ENCODE measurements around the gene COL17A1.

Gene COL17A1

DNA sequence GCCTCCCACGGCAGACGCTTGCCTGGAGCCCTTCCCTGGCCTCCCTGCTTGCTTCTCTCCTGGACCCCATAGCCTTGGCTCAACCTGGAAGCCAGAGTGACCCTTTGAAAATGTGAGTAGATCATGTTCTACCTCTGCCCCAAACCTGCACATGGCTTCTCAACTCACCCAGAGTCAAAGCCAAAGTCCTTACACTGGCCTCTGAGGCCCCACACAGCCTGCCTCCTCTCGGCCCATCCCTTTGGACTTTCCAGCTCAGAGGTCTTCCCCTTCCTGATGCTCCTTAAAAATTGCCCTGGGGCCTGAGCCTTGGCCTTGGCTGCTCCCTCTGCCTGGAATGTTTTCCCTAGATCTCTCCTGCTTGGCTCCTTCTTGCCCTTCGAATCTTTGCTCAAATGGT lies 32.5 kb downstream of the COL17A1 start:
- Histone ChIP-seq H3K4me1 (ENCODE audit: control insufficient read depth, insufficient read depth, low read length) (no peaks in the 10 kb centered on the region), H3K27me3 (ENCODE audit: control insufficient read depth in 1 of 2, insufficient read depth in 2 of 2, low read length in 2 of 2) (peaks cover 0 to 2% of the 10 kb centered on the region in 2 donors), H3K36me3 (ENCODE audit: control insufficient read depth in 2 of 2, insufficient read depth in 2 of 2, low read length in 2 of 2) (no peaks in the 10 kb centered on the region), H3K9me3 (ENCODE audit: control insufficient read depth in 2 of 2, low read length in 2 of 2) (no peaks in the 10 kb centered on the region), H3K4me3 (ENCODE audit: low read length in 2 of 2) (no peak overlapping the region), H3K27ac (ENCODE audit: low read length) (no peak overlapping the region), H3K9ac (ENCODE audit: low read length in 2 of 2) (no peak overlapping the region)

DNA sequence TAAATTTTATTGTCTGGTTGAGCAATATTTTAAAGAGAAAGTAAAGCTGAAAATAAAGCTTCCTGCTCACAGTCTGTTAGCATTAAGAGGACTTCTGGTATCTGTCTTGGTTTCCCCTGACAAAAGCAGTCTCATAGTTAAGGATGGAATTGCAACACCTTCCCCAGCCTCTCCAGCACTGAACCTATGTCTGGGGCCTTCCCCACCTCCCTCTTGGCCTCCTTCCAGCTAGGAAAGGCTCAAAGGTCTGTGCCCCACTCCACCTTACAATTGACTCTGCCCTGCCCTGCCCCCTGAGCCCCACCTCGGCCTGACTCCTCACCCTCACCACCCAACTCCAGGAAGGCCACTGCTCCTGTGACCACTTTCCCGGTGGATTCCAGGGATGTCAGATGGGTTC lies 33.2 kb downstream of the COL17A1 start:
- Histone ChIP-seq H3K4me1 (ENCODE audit: control insufficient read depth, insufficient read depth, low read length) (no peaks in the 10 kb centered on the region), H3K36me3 (ENCODE audit: control insufficient read depth in 2 of 2, insufficient read depth in 2 of 2, low read length in 2 of 2) (no peaks in the 10 kb centered on the region), H3K27ac (ENCODE audit: low read length) (no peak overlapping the region), H3K9me3 (ENCODE audit: control insufficient read depth in 2 of 2, low read length in 2 of 2) (no peaks in the 10 kb centered on the region), H3K9ac (ENCODE audit: low read length in 2 of 2) (no peak overlapping the region), H3K27me3 (ENCODE audit: control insufficient read depth in 1 of 2, insufficient read depth in 2 of 2, low read length in 2 of 2) (peaks cover 0 to 2% of the 10 kb centered on the region in 2 donors), H3K4me3 (ENCODE audit: low read length in 2 of 2) (no peak overlapping the region)

DNA sequence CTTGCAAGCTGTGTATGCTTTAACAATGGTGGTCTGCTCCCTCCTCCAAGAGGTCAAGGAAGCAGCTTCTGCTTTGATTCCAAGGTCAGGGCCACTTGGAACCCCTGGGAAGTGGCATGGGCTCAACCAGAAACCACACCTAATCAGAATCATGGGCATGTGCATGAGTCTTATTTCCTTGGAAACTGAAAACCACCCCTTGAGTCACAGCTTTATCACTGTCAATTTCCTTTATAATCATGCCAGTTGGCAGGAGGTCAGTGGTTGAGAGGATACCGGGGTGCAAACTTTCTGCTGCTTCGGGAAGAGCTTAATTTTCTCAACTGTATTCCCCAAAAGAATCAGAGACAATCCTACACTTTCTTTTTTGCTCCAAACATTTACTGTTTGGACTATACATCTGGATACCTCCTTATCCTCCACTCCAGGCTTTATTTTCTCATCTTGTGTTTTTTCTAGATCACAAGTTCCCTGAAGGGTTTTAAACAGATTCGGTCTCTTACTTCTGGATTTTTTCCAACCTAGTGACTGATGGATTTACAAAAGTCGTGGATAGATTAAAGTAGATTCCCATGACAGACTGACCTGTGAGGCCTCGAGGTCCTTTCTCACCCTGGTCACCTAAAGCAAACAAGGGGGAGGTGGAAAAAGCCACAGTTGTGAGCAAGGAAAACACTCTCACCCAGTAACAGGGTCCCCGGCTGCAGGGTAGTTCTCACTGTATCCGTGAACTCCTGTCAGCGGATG lies 36.0 kb downstream of the COL17A1 start:
- H3K36me3 ChIP-seq (ENCODE audit: control insufficient read depth in 2 of 2, insufficient read depth in 2 of 2, low read length in 2 of 2), result no peaks in the 10 kb centered on the region
- H3K27ac ChIP-seq (ENCODE audit: low read length), result no peak overlapping the region
- H3K9me3 ChIP-seq (ENCODE audit: control insufficient read depth in 2 of 2, low read length in 2 of 2), result no peaks in the 10 kb centered on the region
- H3K27me3 ChIP-seq (ENCODE audit: control insufficient read depth in 1 of 2, insufficient read depth in 2 of 2, low read length in 2 of 2), result peaks cover 0 to 2% of the 10 kb centered on the region in 2 donors
- H3K4me1 ChIP-seq (ENCODE audit: control insufficient read depth, insufficient read depth, low read length), result no peaks in the 10 kb centered on the region
- no peak overlapping the region for H3K9ac ChIP-seq (ENCODE audit: low read length in 2 of 2)
- no peak overlapping the region for H3K4me3 ChIP-seq (ENCODE audit: low read length in 2 of 2)

DNA sequence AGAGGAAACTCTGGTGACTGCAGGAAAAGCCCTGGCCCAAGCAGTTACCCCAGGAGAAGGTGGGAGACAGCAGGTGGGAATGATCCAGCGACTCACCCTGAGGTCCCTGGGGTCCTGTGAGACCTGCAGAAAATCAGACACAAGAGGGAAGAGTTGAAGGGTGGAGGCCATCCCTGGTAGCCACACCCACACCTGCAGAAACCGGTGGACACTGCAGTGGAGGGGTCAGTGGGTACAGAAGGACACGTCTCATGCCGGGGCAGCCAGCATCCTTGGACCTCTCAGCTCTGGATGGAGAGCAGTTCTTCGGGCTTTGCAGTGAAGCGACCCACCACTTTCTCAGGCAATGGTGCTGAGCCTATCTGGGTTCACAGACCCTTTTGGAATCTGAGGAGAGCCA lies 39.0 kb downstream of the COL17A1 start:
- Histone ChIP-seq H3K27ac (ENCODE audit: low read length) (no peak overlapping the region), H3K4me1 (ENCODE audit: control insufficient read depth, insufficient read depth, low read length) (no peaks in the 10 kb centered on the region), H3K9ac (ENCODE audit: low read length in 2 of 2) (no peak overlapping the region), H3K27me3 (ENCODE audit: control insufficient read depth in 1 of 2, insufficient read depth in 2 of 2, low read length in 2 of 2) (peaks cover 0 to 2% of the 10 kb centered on the region in 2 donors), H3K36me3 (ENCODE audit: control insufficient read depth in 2 of 2, insufficient read depth in 2 of 2, low read length in 2 of 2) (no peaks in the 10 kb centered on the region), H3K4me3 (ENCODE audit: low read length in 2 of 2) (no peak overlapping the region), H3K9me3 (ENCODE audit: control insufficient read depth in 2 of 2, low read length in 2 of 2) (no peaks in the 10 kb centered on the region)

DNA sequence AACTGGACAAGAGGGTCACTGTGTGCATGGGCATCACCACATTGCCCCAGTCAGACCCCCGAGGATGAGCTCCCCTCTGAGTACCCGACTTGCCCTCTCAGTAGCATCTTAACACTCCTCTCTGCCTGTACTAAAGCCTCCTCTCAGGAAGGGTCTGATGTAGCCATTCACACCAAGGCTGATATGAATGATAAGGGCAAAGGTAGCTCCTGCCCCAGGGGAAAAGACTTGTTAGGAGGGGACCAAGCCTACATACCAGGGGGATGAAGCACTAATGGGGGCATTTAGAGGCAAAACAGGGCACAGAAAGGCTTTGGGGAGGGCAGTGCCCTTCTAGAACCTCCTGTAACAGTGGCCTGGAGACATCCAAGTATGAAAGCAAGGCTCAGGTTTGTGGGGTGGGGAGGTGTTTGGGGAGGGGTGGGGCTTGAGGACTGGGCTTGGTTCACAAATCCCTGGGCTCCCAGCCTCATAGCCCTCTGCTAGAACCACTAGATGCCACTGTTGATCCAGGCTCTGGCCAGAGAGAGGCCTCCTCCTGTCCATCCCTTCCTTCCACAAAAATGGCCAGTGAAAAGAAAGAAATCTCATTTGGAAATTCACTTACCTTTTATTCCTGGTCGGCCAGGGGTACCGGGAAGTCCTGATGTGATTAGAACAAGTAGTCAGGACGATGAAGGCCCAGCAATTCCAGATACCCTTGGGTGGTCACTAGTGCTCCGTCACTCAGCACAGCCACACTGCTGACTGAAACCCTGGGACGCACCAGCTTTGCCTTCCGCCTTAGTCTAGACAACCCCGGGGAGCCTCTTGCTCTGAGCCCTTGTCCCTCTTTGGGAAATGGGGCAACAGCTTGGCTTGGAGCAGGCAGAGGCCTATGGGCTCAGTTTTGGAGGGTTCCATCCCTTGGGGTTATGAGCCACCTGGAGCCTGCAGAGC lies 40.3 kb downstream of the COL17A1 start:
- H3K4me1 ChIP-seq (ENCODE audit: control insufficient read depth, insufficient read depth, low read length), result no peaks in the 10 kb centered on the region
- no peaks in the 10 kb centered on the region for H3K9me3 ChIP-seq (ENCODE audit: control insufficient read depth in 2 of 2, low read length in 2 of 2)
- no peak overlapping the region for H3K9ac ChIP-seq (ENCODE audit: low read length in 2 of 2)
- H3K4me3 ChIP-seq (ENCODE audit: low read length in 2 of 2), result no peak overlapping the region
- H3K27ac ChIP-seq (ENCODE audit: low read length), result no peak overlapping the region
- no peaks in the 10 kb centered on the region for H3K36me3 ChIP-seq (ENCODE audit: control insufficient read depth in 2 of 2, insufficient read depth in 2 of 2, low read length in 2 of 2)
- H3K27me3 ChIP-seq (ENCODE audit: control insufficient read depth in 1 of 2, insufficient read depth in 2 of 2, low read length in 2 of 2), result peaks cover 0 to 2% of the 10 kb centered on the region in 2 donors

DNA sequence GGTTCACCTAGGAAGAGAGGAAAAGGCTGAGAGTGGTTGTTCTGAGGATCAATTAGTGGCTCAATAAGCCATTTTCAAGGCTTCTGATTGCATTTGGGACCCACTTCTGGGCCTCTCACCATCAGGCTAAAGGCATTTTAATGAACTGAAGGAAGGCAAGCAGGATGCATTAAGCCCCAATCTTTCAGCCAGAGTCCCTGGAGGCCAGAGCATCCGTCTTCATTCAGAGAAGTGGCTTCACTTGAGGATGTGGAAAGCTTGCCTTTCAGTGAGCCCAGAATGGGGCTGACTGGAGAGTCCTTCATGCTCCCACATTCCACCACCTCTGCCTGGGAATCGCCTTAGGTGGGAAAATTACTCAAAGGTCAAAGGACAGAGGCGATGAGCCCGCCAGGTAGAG lies 41.8 kb downstream of the COL17A1 start:
- Histone ChIP-seq H3K4me3 (ENCODE audit: low read length in 2 of 2) (no peak overlapping the region), H3K27ac (ENCODE audit: low read length) (no peak overlapping the region), H3K4me1 (ENCODE audit: control insufficient read depth, insufficient read depth, low read length) (no peaks in the 10 kb centered on the region), H3K9ac (ENCODE audit: low read length in 2 of 2) (no peak overlapping the region), H3K27me3 (ENCODE audit: control insufficient read depth in 1 of 2, insufficient read depth in 2 of 2, low read length in 2 of 2) (peaks cover 0 to 1% of the 10 kb centered on the region in 2 donors), H3K36me3 (ENCODE audit: control insufficient read depth in 2 of 2, insufficient read depth in 2 of 2, low read length in 2 of 2) (no peaks in the 10 kb centered on the region), H3K9me3 (ENCODE audit: control insufficient read depth in 2 of 2, low read length in 2 of 2) (no peaks in the 10 kb centered on the region)

DNA sequence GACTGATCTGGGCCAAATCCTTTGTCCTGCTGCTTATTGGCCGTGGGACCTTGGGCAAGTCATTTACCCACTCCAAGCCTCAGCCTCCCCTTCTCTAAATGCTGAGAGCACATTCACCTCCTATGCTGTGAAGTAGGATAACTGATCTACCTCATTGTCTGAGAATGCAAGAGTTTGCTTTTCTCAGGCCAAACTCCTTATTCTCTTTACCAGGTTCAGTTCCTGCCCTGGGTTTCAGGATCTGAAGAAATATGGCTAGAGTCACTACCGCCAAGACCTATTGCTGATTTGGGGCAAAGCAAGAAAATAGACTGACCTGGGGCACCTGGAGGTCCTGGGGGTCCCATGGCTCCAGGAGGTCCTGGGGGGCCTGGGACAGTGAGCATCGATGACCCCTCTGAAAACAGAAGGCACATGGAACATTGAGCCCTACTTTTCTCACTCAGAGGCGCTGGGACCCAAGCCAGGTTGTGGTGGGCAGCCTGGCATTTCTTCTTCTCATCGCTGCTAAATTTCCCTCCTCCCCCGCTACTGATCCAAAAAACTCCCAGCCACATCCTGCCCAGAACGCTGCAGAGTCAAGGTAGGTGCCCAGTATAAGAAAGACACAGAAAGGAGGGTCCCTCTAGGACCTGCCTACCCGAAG lies 42.4 kb downstream of the COL17A1 start:
- no peaks in the 10 kb centered on the region for H3K36me3 ChIP-seq (ENCODE audit: control insufficient read depth in 2 of 2, insufficient read depth in 2 of 2, low read length in 2 of 2)
- no peak overlapping the region for H3K27ac ChIP-seq (ENCODE audit: low read length)
- no peaks in the 10 kb centered on the region for H3K9me3 ChIP-seq (ENCODE audit: control insufficient read depth in 2 of 2, low read length in 2 of 2)
- no peaks in the 10 kb centered on the region for H3K27me3 ChIP-seq (ENCODE audit: control insufficient read depth in 1 of 2, insufficient read depth in 2 of 2, low read length in 2 of 2)
- no peaks in the 10 kb centered on the region for H3K4me1 ChIP-seq (ENCODE audit: control insufficient read depth, insufficient read depth, low read length)
- no peak overlapping the region for H3K9ac ChIP-seq (ENCODE audit: low read length in 2 of 2)
- H3K4me3 ChIP-seq (ENCODE audit: low read length in 2 of 2), result no peak overlapping the region

DNA sequence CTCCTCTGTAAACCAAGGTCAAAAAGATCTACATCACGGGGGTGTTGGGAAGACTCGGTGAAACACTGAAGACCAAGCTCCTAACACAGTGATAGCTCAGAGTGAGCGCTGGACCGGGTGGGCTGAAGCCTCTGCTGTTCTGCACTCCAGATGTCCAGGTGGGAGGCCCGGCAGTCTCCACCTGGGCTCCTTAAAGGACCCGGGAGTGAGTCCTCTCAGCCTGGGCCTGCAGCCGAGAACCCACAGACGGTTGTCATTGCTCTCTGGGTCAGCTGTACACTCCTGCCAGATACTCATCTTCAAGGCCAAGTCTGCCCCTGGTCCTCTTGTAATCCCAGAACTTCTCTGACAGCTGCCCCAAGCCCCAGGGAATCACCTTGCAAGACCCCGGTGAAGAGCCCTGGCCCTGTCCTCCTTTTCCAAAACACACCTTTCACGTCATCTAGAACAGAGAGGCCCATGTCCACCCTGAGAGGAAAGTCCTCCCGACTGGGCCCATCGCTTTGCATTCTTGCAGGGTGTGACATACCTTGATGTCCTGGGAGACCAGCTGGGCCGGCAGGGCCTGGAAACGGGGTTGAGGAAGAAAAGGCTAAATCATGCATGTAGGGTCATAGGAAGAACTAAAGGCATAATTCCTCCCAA lies 43.7 kb downstream of the COL17A1 start:
- Histone ChIP-seq H3K27me3 (ENCODE audit: control insufficient read depth in 1 of 2, insufficient read depth in 2 of 2, low read length in 2 of 2) (no peaks in the 10 kb centered on the region), H3K27ac (ENCODE audit: low read length) (no peak overlapping the region)

DNA sequence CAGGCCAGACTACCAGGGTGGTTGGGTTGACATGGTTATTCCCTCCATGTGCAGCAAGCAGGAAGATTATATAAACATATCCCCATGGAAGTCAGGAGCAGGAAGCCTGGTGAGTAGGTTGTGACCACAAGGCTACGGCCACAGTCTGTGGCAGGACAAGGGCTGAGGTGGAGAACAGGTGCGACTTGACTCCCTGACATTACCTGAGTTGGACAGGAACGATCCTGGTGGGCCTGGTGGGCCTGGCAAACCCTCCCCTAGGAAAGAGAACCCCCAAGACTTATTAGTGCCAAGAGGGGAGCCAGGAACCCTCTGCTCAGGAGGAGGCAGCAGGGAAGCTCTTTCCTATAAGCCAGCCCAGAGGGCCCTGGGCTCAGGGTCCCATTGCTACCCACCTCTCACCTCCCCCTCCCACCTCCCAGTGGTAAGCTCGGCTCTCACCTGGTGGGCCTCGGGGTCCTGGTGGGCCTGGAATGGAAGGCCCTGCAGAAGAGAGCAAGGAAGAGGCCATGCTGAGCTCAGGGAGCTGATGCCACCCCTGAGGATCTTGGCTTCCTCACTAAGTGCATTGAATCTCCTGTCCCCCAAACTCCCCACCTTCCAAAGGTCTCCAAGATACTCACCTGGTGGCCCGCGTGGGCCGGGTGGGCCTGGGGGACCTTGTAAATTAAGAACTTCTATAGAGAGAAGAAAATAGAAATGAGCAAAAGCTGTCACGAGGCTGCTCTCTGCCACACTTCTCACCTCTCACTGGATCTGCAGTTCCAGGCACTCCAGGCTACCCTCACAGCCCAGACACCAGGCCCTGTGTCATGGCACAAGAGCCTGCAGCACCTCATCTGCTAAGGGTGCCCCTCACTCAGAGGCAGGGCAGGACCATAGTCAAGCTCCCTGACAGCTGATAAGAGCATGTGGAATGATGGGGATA lies 44.6 kb downstream of the COL17A1 start:
- Histone ChIP-seq H3K36me3 (ENCODE audit: control insufficient read depth in 2 of 2, insufficient read depth in 2 of 2, low read length in 2 of 2) (no peaks in the 10 kb centered on the region), H3K4me1 (ENCODE audit: control insufficient read depth, insufficient read depth, low read length) (no peaks in the 10 kb centered on the region), H3K27me3 (ENCODE audit: control insufficient read depth in 1 of 2, insufficient read depth in 2 of 2, low read length in 2 of 2) (no peaks in the 10 kb centered on the region), H3K9me3 (ENCODE audit: control insufficient read depth in 2 of 2, low read length in 2 of 2) (no peaks in the 10 kb centered on the region), H3K27ac (ENCODE audit: low read length) (no peak overlapping the region), H3K4me3 (ENCODE audit: low read length in 2 of 2) (no peak overlapping the region), H3K9ac (ENCODE audit: low read length in 2 of 2) (no peak overlapping the region)

More for the DNA sequence above, 43.7 kb downstream of the COL17A1 start:
- H3K4me1 ChIP-seq (ENCODE audit: control insufficient read depth, insufficient read depth, low read length), result no peaks in the 10 kb centered on the region
- H3K36me3 ChIP-seq (ENCODE audit: control insufficient read depth in 2 of 2, insufficient read depth in 2 of 2, low read length in 2 of 2), result no peaks in the 10 kb centered on the region
- H3K9me3 ChIP-seq (ENCODE audit: control insufficient read depth in 2 of 2, low read length in 2 of 2), result no peaks in the 10 kb centered on the region
- no peak overlapping the region for H3K4me3 ChIP-seq (ENCODE audit: low read length in 2 of 2)
- no peak overlapping the region for H3K9ac ChIP-seq (ENCODE audit: low read length in 2 of 2)
